ENCODE data around the gene HAVCR1. TPM values are rescaled to one million over a fixed set of nuclear protein-coding genes. Genes with fewer than 3 reads are reported as not detected.

Gene HAVCR1
- 26.0 to 44.9 TPM (median 35.2 TPM) in 5 replicates for total RNA-seq (2022; extraction: Qiagen RNA extraction; ENCODE audit: low read depth)

DNA sequence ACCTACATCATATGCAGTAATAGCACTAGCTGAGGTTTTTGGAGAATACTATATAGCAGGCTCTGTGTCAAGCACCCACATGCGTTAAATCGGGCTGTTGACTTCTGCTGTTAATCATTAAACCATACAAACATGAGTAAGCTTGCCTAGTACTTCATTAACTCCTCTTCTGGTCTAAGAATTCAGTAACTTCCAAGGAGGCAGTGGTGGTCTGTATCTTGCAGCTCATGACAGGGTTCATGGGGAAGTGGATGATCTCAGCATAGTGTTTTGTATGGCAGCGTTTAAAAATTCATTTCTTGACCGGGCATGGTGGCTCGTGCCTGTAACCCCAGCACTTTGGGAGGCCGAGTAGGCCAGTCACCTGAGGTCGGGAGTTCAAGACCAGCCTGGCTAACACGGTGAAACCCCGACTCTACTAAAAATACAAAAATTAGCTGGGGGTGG, at the start of gene HAVCR1:
Gene HAVCR1 (minus strand): TSS at position 24 of the 447 bp plus-strand sequence. CDS start 1,173 bp downstream, outside the sequence.

Other genes starting within 250 kb of the HAVCR1 start
- gene PPP1R2B, start 208.8 kb downstream of the HAVCR1 start, total RNA-seq (2022; extraction: Qiagen RNA extraction; ENCODE audit: low read depth): 0.07 to 0.13 TPM in 2 of 5 replicates, not detected in the others
- 0.76 to 1.8 TPM (median 1.3 TPM) in 5 replicates for gene TIMD4, start 95.9 kb downstream of the HAVCR1 start, total RNA-seq (2022; extraction: Qiagen RNA extraction; ENCODE audit: low read depth)
- 0.36 to 0.87 TPM (median 0.58 TPM) in 5 replicates for gene HAVCR2, start 49.9 kb upstream of the HAVCR1 start, total RNA-seq (2022; extraction: Qiagen RNA extraction; ENCODE audit: low read depth)
- 13.0 to 20.5 TPM (median 17.0 TPM) in 5 replicates for gene MED7, start 83.7 kb upstream of the HAVCR1 start, total RNA-seq (2022; extraction: Qiagen RNA extraction; ENCODE audit: low read depth)
- gene GARIN3, start 107.1 kb upstream of the HAVCR1 start, total RNA-seq (2022; extraction: Qiagen RNA extraction; ENCODE audit: low read depth): not detected in 5 replicates
- 0.03 to 0.15 TPM (median 0.13 TPM) in 3 of 5 replicates, not detected in the others for gene ITK, start 121.7 kb upstream of the HAVCR1 start, total RNA-seq (2022; extraction: Qiagen RNA extraction; ENCODE audit: low read depth)
- 15.6 to 26.5 TPM (median 21.8 TPM) in 5 replicates for gene CYFIP2, start 207.0 kb upstream of the HAVCR1 start, total RNA-seq (2022; extraction: Qiagen RNA extraction; ENCODE audit: low read depth)